Measurements from ENCODE around the gene ST8SIA5.

ST8SIA5 gene

GRCh38 chr18:46652372-46652771, 104.5 kb downstream of the ST8SIA5 start:
- no peak overlapping the region for H3K27ac ChIP-seq
- DNase-seq = no peak
- H3K27me3 ChIP-seq (replicated peaks) = no peaks in the 10 kb centered on the region
- TF ChIP-seq, protein P1, sequence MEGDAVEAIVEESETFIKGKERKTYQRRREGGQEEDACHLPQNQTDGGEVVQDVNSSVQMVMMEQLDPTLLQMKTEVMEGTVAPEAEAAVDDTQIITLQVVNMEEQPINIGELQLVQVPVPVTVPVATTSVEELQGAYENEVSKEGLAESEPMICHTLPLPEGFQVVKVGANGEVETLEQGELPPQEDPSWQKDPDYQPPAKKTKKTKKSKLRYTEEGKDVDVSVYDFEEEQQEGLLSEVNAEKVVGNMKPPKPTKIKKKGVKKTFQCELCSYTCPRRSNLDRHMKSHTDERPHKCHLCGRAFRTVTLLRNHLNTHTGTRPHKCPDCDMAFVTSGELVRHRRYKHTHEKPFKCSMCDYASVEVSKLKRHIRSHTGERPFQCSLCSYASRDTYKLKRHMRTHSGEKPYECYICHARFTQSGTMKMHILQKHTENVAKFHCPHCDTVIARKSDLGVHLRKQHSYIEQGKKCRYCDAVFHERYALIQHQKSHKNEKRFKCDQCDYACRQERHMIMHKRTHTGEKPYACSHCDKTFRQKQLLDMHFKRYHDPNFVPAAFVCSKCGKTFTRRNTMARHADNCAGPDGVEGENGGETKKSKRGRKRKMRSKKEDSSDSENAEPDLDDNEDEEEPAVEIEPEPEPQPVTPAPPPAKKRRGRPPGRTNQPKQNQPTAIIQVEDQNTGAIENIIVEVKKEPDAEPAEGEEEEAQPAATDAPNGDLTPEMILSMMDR (IDR thresholded peaks at IDR 0.05; ENCODE audit: low read depth, low read length, missing control alignments) = no peak
- in situ Hi-C loops (cut with HindIII; ENCODE audit: low pct_ligation_motif_present, low sequenced_read_pairs) = loop anchor here (25.0 kb wide), 1 partner anchor 490 kb away; a partner anchor contains a TSS
- no peak overlapping the region for H3K4me3 ChIP-seq (ENCODE audit: low read depth, low read length)
- no peaks in the 10 kb centered on the region for H3K36me3 ChIP-seq (replicated peaks)

- H3K4me3 ChIP-seq (ENCODE audit: low read depth, low read length) = no peak overlapping the region
- in situ Hi-C loops (cut with HindIII; ENCODE audit: low pct_ligation_motif_present, low sequenced_read_pairs) = loop anchor here (25.0 kb wide), 1 partner anchor 488 kb away; a partner anchor contains a TSS
- no peaks in the 10 kb centered on the region for H3K27me3 ChIP-seq (replicated peaks)
- TF ChIP-seq, protein P1 (IDR thresholded peaks at IDR 0.05; ENCODE audit: low read depth, low read length, missing control alignments) = no peak
- no peak for DNase-seq
- no peaks in the 10 kb centered on the region for H3K36me3 ChIP-seq (replicated peaks)
- no peak overlapping the region for H3K27ac ChIP-seq
These were observed 106.2 kb downstream of the ST8SIA5 start for GRCh38 chr18:46650681-46651080.

- no peaks in the 10 kb centered on the region for H3K27me3 ChIP-seq (replicated peaks)
- no peak overlapping the region for H3K27ac ChIP-seq
- in situ Hi-C loops (cut with HindIII; ENCODE audit: low pct_ligation_motif_present, low sequenced_read_pairs) = no loop called here
- H3K36me3 ChIP-seq (replicated peaks) = no peaks in the 10 kb centered on the region
- H3K4me3 ChIP-seq (ENCODE audit: low read depth, low read length) = no peak overlapping the region
- DNase-seq = no peak
- TF ChIP-seq, protein P1 (IDR thresholded peaks at IDR 0.05; ENCODE audit: low read depth, low read length, missing control alignments) = no peak
These were observed 107.6 kb downstream of the ST8SIA5 start for GRCh38 chr18:46649071-46649862.

DNA sequence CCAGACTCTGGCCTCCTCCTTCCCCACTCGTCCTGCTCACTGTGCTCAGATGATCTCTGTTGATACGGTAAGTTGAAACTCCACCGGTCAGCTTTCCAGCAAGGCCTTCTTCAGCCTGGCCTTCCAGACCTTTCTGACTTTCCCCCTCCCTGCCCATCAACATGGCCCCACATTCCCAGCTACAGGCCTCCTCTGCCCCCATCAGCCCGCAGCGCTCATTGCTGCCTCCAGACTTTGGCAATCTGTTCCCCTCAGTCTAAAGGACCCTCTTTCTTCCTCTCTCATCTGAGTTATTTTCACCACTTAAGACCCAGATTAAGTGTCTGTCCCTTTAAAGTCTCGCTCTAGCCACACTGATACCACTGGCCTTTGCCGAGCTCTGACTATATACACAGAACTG, 110.4 kb downstream of the ST8SIA5 start:
- TF ChIP-seq, protein P1 (IDR thresholded peaks at IDR 0.05; ENCODE audit: low read depth, low read length, missing control alignments) = no peak
- in situ Hi-C loops (cut with HindIII; ENCODE audit: low pct_ligation_motif_present, low sequenced_read_pairs) = no loop called here
- no peaks in the 10 kb centered on the region for H3K27me3 ChIP-seq (replicated peaks)
- no peak for DNase-seq
- no peak overlapping the region for H3K4me3 ChIP-seq (ENCODE audit: low read depth, low read length)
- H3K27ac ChIP-seq = no peak overlapping the region
- no peaks in the 10 kb centered on the region for H3K36me3 ChIP-seq (replicated peaks)

GRCh38 chr18:46642561-46642960, 114.3 kb downstream of the ST8SIA5 start:
- TF ChIP-seq, protein P1 (IDR thresholded peaks at IDR 0.05; ENCODE audit: low read depth, low read length, missing control alignments) = no peak
- no peaks in the 10 kb centered on the region for H3K27me3 ChIP-seq (replicated peaks)
- in situ Hi-C loops (cut with HindIII; ENCODE audit: low pct_ligation_motif_present, low sequenced_read_pairs) = no loop called here
- H3K27ac ChIP-seq = no peak overlapping the region
- DNase-seq = no peak
- no peak overlapping the region for H3K4me3 ChIP-seq (ENCODE audit: low read depth, low read length)
- H3K36me3 ChIP-seq (replicated peaks) = no peaks in the 10 kb centered on the region
